22Rv1 (cell line): ENCODE measurements around the gene RPS14.
"Not testable (repeated sequence)": the region's sequence is repeated elsewhere in the genome, so short reads cannot be mapped to it uniquely, and the experiment has no call there.

Source experiments
- H3K27ac ChIP-seq: fragments of 450-650 bp; 2 replicates; pipeline ENCODE4 v1.5.1; 2017
- ZFX ChIP-seq: fragments of 450-650 bp; IDR thresholded peaks from 2 replicates; pipeline ENCODE4 v1.6.1; 2017; ENCODE audit warnings: antibody characterized with exemption, borderline replicate concordance
- TF ChIP-seq, protein P1 (sequence below): fragments of 450-650 bp; IDR thresholded peaks from 2 replicates; pipeline ENCODE4 v1.5.1; 2017; ENCODE audit warnings: mild to moderate bottlenecking

RPS14 gene

DNA sequence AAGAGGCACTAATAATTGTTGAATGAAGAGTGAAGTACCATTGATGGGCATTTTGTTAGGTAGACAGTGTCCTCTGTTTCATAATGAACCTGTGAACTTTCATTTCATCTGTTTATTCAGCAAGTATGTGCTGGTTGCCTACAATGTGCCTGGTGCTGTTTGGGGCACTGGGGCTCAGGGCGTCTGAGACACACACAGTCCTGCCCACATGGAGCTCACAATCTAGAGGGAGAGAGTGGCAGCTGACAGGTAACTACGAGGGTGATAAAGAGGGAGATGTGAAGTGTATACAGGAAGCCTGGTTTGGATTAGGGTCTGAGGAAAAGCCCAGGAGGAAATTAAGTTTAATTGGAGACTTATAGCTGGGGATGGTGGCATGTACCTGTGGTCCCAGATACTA is 29.9 kb upstream of the RPS14 start:
- TF ChIP-seq, protein P1, sequence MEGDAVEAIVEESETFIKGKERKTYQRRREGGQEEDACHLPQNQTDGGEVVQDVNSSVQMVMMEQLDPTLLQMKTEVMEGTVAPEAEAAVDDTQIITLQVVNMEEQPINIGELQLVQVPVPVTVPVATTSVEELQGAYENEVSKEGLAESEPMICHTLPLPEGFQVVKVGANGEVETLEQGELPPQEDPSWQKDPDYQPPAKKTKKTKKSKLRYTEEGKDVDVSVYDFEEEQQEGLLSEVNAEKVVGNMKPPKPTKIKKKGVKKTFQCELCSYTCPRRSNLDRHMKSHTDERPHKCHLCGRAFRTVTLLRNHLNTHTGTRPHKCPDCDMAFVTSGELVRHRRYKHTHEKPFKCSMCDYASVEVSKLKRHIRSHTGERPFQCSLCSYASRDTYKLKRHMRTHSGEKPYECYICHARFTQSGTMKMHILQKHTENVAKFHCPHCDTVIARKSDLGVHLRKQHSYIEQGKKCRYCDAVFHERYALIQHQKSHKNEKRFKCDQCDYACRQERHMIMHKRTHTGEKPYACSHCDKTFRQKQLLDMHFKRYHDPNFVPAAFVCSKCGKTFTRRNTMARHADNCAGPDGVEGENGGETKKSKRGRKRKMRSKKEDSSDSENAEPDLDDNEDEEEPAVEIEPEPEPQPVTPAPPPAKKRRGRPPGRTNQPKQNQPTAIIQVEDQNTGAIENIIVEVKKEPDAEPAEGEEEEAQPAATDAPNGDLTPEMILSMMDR = no peak
- no peak for TF ChIP-seq ZFX
- H3K27ac ChIP-seq = no peak overlapping the region

DNA sequence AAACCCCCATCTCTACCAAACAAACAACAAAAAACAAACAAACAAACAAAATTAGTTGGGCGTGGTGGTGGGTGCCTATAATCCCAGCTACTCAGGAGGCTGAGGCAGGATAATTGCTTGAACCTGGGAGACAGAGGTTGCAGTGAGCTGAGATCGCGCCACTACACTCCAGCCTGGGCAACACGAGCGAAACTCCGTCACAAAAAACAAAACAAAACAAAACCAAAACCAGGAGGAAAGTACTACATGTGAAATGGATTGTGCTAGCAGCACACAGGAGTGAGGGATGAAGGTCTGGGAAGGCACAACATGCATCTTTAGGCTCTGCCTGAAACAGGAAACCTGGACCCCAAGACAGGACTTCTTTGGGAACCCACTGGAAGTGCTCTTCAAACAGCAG is 27.0 kb upstream of the RPS14 start:
- H3K27ac ChIP-seq = not testable (repeated sequence)

DNA sequence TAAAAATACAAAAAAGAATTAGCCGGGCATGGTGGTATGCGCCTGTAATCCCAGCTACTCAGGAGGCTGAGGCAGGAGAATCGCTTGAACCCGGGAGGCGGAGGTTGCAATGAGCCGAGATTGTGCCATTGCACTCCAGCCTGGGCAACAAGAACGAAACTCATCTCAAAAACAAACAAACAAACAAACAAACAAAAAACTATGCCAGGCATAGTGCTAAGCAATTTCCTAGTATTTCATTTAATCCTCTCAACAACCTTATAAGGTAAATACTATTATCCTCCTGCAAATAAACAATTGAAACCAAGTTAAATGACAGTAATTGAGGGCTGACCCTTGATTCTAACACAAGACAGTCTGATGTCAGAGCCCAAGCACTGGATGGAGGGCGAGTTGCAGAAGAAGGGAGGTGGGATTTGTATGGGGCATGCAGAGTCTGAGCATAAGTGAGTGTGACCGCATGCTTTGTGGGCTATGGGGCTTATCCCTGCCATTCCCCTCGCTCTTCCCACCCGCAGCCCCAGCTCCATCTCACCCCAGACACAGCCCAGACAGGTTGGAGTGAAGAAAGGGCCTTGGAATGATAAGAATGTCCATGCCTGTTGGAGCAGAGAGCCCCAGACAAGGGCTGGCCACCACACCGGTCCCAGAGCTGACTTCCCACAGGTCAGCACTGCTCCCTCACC is 24.3 kb upstream of the RPS14 start:
- no peak overlapping the region for H3K27ac ChIP-seq
- TF ChIP-seq, protein P1 = no peak

DNA sequence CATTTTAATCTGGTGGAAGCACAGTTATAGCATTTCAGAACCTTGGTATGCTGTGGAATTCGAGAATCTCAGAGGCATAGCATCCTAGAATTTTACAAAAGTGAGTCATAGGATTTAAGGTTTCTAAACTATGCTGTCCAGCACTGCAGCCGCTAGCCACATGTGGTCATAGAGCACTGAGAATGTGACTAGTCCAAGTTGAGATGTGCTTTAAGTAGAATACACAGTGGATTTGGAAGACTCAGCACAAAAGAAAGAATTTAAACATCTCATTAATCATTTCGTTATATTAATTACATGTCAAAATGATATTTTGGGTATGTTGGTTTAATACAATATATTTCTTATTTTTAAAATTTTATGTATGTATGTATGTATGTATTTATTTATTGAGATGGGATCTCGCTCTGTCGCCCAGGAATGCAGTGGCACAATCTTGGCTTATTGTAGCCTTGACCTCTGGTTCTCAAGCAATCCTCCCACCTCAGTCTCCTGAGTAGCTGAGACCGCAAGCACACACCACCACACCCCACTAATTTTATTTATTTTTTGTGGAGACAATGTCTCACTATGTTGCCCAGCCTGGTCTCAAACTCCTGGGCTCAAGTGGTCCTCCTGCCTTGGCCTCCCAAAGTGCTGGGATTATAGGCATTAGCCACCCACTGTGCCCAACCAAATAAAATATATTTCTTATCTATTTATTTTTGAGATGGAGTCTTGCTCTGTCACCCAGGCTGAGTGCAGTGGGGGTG is 20.4 kb upstream of the RPS14 start:
- H3K27ac ChIP-seq = no peak overlapping the region
- TF ChIP-seq, protein P1 = no peak
- TF ChIP-seq ZFX = no peak

DNA sequence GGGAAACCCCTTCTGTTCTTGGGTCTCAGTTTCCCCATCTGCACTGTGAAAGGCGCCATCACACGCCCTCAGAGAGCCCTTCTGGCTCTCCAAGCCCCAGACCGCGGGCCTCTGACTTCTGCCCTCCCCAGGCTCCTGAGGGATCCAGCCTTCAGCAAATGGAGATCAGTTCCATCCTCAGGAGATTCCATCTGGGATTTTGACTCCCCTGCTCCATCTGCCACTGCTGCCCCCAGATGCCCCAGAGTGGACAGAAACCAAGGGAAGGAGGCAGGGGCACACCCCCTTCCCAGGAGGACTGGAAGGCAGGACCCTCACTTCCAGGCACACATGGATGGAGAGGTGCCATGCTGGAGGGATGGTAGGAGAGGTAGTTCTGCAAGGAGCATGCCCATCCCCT is 18.7 kb upstream of the RPS14 start:
- no peak overlapping the region for H3K27ac ChIP-seq
- TF ChIP-seq, protein P1 = no peak
- TF ChIP-seq ZFX = no peak

DNA sequence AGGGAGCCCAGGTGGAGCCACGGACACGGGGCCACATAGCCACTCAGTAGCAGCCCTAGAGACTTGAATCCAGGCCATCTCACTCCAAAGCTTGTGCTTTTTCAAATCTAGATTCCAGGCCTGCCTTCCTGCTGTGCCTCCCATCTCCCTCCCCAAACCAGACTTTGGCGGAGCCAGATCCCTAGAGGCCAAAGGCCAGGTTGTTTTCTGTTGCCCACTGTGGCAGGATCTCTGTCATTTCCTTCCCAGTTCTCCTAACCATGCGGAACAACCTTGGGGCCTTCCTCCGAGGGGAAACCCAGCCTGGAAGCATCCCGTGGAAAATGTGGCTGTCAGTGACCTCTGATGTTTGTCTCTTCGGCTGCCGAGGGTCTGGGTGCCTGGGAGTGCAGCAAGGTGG is 16.4 kb upstream of the RPS14 start:
- no peak overlapping the region for H3K27ac ChIP-seq
- TF ChIP-seq, protein P1 = no peak
- TF ChIP-seq ZFX = no peak

DNA sequence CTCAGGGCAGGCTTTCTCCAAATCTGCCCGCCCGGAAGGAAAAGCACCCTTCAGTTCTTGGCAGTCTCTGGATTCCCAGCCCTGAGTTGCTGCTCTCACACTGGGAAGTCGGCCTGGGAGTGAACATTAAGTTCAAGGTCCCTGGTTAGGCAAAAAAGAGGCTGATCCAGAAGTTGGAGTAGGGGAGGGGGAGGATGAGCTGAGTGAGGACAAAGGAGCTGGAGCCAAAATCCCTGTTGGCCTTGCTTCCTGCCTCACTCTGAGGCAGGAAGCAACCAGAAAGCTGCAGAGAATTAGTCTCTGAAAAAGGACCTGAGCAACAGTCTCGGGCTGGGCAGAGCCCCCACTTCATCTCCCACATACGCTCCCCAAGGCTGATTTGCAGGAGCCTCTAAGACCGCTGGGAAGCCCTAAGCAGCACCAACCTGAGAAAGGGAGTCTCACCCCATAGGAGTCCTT is 15.0 kb upstream of the RPS14 start:
- H3K27ac ChIP-seq = no peak overlapping the region
- TF ChIP-seq, protein P1 = no peak
- no peak for TF ChIP-seq ZFX
